HL-60/S4 treated with phorbol 12-myristate 13-acetate at 8.2 ng/mL for 4 days and 3 days (cell line): Measurements from ENCODE around the gene SLC12A8.

Experiments
- in situ Hi-C: fragments of 300-500 bp; cut with MboI; formaldehyde crosslinking; loops from 2 replicates; pipeline ENCODE4 v1.15.0; 2022; ENCODE audit warnings: low sequenced_read_pairs

The SLC12A8 gene

GRCh38 chr3:125156456-125156855 lies 56.1 kb downstream of the SLC12A8 start:
- in situ Hi-C loops = no loop called here

- in situ Hi-C loops = no loop called here
Measured at GRCh38 chr3:125154800-125155269, 57.7 kb downstream of the SLC12A8 start.

GRCh38 chr3:125154110-125154509 lies 58.4 kb downstream of the SLC12A8 start:
- in situ Hi-C loops = no loop called here

GRCh38 chr3:125152951-125153350 lies 59.6 kb downstream of the SLC12A8 start:
- in situ Hi-C loops = no loop called here

GRCh38 chr3:125151916-125152315 lies 60.6 kb downstream of the SLC12A8 start:
- in situ Hi-C loops = no loop called here

GRCh38 chr3:125151442-125151817 lies 61.1 kb downstream of the SLC12A8 start:
- in situ Hi-C loops = no loop called here

GRCh38 chr3:125150525-125151441 lies 61.8 kb downstream of the SLC12A8 start:
- in situ Hi-C loops = no loop called here

GRCh38 chr3:125149462-125149861 lies 63.1 kb downstream of the SLC12A8 start:
- in situ Hi-C loops = no loop called here

- in situ Hi-C loops = no loop called here
Measured at GRCh38 chr3:125148836-125149235, 63.7 kb downstream of the SLC12A8 start.

- in situ Hi-C loops = no loop called here
Measured at GRCh38 chr3:125148016-125148812, 64.3 kb downstream of the SLC12A8 start.

GRCh38 chr3:125147491-125147820 lies 65.1 kb downstream of the SLC12A8 start:
- in situ Hi-C loops = no loop called here

- in situ Hi-C loops = no loop called here
Measured at GRCh38 chr3:125146626-125147490, 65.7 kb downstream of the SLC12A8 start.

- in situ Hi-C loops = no loop called here
Measured at GRCh38 chr3:125145751-125146475, 66.6 kb downstream of the SLC12A8 start.

- in situ Hi-C loops = no loop called here
Measured at GRCh38 chr3:125144653-125145314, 67.8 kb downstream of the SLC12A8 start.

- in situ Hi-C loops = no loop called here
Measured at GRCh38 chr3:125143982-125144652, 68.4 kb downstream of the SLC12A8 start.

GRCh38 chr3:125143538-125143937 lies 69.0 kb downstream of the SLC12A8 start:
- in situ Hi-C loops = no loop called here

GRCh38 chr3:125142940-125143339 lies 69.6 kb downstream of the SLC12A8 start:
- in situ Hi-C loops = no loop called here

GRCh38 chr3:125142420-125142778 lies 70.1 kb downstream of the SLC12A8 start:
- in situ Hi-C loops = no loop called here
